ENCODE measurements around the gene EYA2. TPM values are rescaled to one million over a fixed set of nuclear protein-coding genes. Genes with fewer than 3 reads are reported as not detected.

The EYA2 gene
- total and polyA plus RNA-seq, 2 donors: 11.1 to 28.5 TPM

DNA sequence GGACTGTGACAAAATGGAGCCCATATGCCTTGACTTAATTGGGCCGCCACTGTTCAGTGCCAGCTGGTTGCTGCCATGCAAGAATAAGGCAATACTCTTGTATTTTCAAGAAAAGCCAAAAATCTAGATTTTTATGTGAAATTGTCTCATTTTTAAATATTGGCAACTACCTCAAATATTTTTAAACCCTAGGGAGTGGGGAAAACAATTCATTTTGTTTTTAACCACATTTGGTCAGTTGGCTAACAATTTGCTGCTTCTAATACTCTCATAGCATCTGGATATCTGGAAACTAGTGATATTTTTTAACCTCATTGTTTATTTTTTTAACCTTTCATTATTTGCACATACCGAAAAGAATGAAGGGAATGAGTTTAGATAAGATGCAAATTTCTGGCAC, 91.0 kb downstream of the EYA2 start:
- no peak overlapping the region for H3K4me3 ChIP-seq (ENCODE audit: low read length in 2 of 2)
- H3K27me3 ChIP-seq (ENCODE audit: control insufficient read depth in 2 of 2, insufficient read depth in 1 of 2, low read length in 1 of 2): no peaks in the 10 kb centered on the region
- H3K27ac ChIP-seq (ENCODE audit: low read depth in 1 of 2, low read length in 1 of 2): no peak overlapping the region
- no peaks in the 10 kb centered on the region for H3K4me1 ChIP-seq (ENCODE audit: control insufficient read depth in 2 of 2, insufficient read depth in 2 of 2, low read length in 2 of 2)
- WGBS: 94% methylated on average over 2 of the region's 2 CpGs
- DNase-seq (ENCODE audit: low read depth in 6 of 9, low spot score in 9 of 9): no peak
- H3K9me3 ChIP-seq (ENCODE audit: control insufficient read depth in 2 of 2, insufficient read depth in 1 of 2, low read length in 1 of 2): no peaks in the 10 kb centered on the region
- H3K36me3 ChIP-seq (ENCODE audit: control insufficient read depth in 2 of 2, insufficient read depth in 2 of 2, low read length in 1 of 2): no peaks in the 10 kb centered on the region

GRCh38 chr20:46987001-46987400, 92.4 kb downstream of the EYA2 start:
- H3K36me3 ChIP-seq (ENCODE audit: control insufficient read depth in 2 of 2, insufficient read depth in 2 of 2, low read length in 1 of 2): no peaks in the 10 kb centered on the region
- WGBS: 73% methylated on average over 5 of the region's 5 CpGs
- H3K27me3 ChIP-seq (ENCODE audit: control insufficient read depth in 2 of 2, insufficient read depth in 1 of 2, low read length in 1 of 2): no peaks in the 10 kb centered on the region
- H3K4me1 ChIP-seq (ENCODE audit: control insufficient read depth in 2 of 2, insufficient read depth in 2 of 2, low read length in 2 of 2): peaks cover 0 to 4% of the 10 kb centered on the region in 2 donors
- no peaks in the 10 kb centered on the region for H3K9me3 ChIP-seq (ENCODE audit: control insufficient read depth in 2 of 2, insufficient read depth in 1 of 2, low read length in 1 of 2)
- no peak overlapping the region for H3K27ac ChIP-seq (ENCODE audit: low read depth in 1 of 2, low read length in 1 of 2)
- DNase-seq (ENCODE audit: low read depth in 6 of 9, low spot score in 9 of 9): no peak
- no peak overlapping the region for H3K4me3 ChIP-seq (ENCODE audit: low read length in 2 of 2)

DNA sequence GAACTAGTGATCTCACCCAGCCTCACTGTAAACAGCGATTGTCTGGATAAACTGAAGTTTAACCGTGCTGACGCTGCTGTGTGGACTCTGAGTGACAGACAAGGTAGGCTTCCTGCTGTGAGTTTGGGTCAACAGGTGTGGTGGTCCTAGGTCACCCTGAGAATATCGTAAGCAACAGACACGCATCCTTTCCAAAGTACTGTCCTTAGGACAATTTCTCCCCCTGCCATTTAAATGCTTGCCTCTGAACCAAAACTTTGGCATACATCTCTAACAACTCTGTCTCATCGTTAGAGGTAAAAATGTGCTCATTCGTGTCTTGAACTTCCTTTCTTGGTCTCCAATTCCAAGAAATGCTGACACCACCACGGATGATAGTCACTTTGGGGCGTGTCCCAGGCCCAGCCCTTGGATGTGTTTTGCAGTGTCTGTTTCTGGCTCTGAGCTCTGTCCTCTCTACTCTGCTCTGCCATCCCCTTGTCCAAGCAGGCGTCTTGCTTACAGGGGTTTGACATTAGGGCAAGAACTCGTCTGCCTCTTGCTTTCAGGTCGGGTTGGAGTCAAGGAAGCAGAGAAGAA, 95.5 kb downstream of the EYA2 start:
- H3K9me3 ChIP-seq (ENCODE audit: control insufficient read depth in 2 of 2, insufficient read depth in 1 of 2, low read length in 1 of 2): no peaks in the 10 kb centered on the region
- peaks cover 0 to 7% of the 10 kb centered on the region in 2 donors for H3K4me1 ChIP-seq (ENCODE audit: control insufficient read depth in 2 of 2, insufficient read depth in 2 of 2, low read length in 2 of 2)
- no peaks in the 10 kb centered on the region for H3K36me3 ChIP-seq (ENCODE audit: control insufficient read depth in 2 of 2, insufficient read depth in 2 of 2, low read length in 1 of 2)
- DNase-seq (ENCODE audit: low read depth in 6 of 9, low spot score in 9 of 9): peak in 1 of 9 donors; percentile 27
- 52% methylated on average over 12 of the region's 12 CpGs for WGBS
- H3K27ac ChIP-seq (ENCODE audit: low read depth in 1 of 2, low read length in 1 of 2): peak overlapping the region; percentile 69 to 77
- H3K27me3 ChIP-seq (ENCODE audit: control insufficient read depth in 2 of 2, insufficient read depth in 1 of 2, low read length in 1 of 2): no peaks in the 10 kb centered on the region
- H3K4me3 ChIP-seq (ENCODE audit: low read length in 2 of 2): no peak overlapping the region

DNA sequence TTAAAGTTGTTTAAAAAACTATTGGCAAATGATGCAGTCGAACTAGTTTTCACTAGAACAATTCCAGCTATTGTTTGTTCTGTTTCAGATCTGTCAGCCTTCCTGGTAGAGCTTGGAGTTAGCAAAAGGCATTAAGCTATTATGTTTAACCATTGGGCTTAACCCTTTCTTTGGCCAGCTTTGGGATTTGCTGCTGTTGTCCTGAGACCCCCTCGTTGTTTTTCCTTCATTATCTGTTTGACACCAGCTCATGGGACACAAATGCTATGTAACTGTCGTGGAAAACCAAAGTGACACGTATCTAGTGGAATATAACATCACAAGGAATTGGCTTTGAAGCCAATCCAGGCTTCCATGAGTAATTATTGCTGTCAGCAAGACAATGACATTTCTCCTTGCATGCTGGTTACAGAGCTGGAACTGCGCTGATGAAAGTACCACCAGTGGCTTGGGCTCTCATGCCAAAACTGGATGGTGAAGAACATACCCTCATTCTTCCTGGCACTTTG, 96.0 kb downstream of the EYA2 start:
- peak overlapping the region; percentile 21 to 65 for H3K27ac ChIP-seq (ENCODE audit: low read depth in 1 of 2, low read length in 1 of 2)
- no peak overlapping the region for H3K4me3 ChIP-seq (ENCODE audit: low read length in 2 of 2)
- H3K4me1 ChIP-seq (ENCODE audit: control insufficient read depth in 2 of 2, insufficient read depth in 2 of 2, low read length in 2 of 2): peaks cover 0 to 7% of the 10 kb centered on the region in 2 donors
- DNase-seq (ENCODE audit: low read depth in 6 of 9, low spot score in 9 of 9): no peak
- no peaks in the 10 kb centered on the region for H3K27me3 ChIP-seq (ENCODE audit: control insufficient read depth in 2 of 2, insufficient read depth in 1 of 2, low read length in 1 of 2)
- no peaks in the 10 kb centered on the region for H3K9me3 ChIP-seq (ENCODE audit: control insufficient read depth in 2 of 2, insufficient read depth in 1 of 2, low read length in 1 of 2)
- 65% methylated on average over 5 of the region's 5 CpGs for WGBS
- H3K36me3 ChIP-seq (ENCODE audit: control insufficient read depth in 2 of 2, insufficient read depth in 2 of 2, low read length in 1 of 2): no peaks in the 10 kb centered on the region

- Histone ChIP-seq H3K36me3 (ENCODE audit: control insufficient read depth in 2 of 2, insufficient read depth in 2 of 2, low read length in 1 of 2) (no peaks in the 10 kb centered on the region), H3K27ac (ENCODE audit: low read depth in 1 of 2, low read length in 1 of 2) (peak overlapping the region in 1 of 2 donors; percentile 65), H3K27me3 (ENCODE audit: control insufficient read depth in 2 of 2, insufficient read depth in 1 of 2, low read length in 1 of 2) (no peaks in the 10 kb centered on the region), H3K4me1 (ENCODE audit: control insufficient read depth in 2 of 2, insufficient read depth in 2 of 2, low read length in 2 of 2) (peaks cover 0 to 7% of the 10 kb centered on the region in 2 donors), H3K9me3 (ENCODE audit: control insufficient read depth in 2 of 2, insufficient read depth in 1 of 2, low read length in 1 of 2) (no peaks in the 10 kb centered on the region), H3K4me3 (ENCODE audit: low read length in 2 of 2) (no peak overlapping the region)
- no peak for DNase-seq (ENCODE audit: low read depth in 6 of 9, low spot score in 9 of 9)
- 92% methylated on average over 3 of the region's 3 CpGs for WGBS
Measured at GRCh38 chr20:46991168-46991567, 96.5 kb downstream of the EYA2 start.

DNA sequence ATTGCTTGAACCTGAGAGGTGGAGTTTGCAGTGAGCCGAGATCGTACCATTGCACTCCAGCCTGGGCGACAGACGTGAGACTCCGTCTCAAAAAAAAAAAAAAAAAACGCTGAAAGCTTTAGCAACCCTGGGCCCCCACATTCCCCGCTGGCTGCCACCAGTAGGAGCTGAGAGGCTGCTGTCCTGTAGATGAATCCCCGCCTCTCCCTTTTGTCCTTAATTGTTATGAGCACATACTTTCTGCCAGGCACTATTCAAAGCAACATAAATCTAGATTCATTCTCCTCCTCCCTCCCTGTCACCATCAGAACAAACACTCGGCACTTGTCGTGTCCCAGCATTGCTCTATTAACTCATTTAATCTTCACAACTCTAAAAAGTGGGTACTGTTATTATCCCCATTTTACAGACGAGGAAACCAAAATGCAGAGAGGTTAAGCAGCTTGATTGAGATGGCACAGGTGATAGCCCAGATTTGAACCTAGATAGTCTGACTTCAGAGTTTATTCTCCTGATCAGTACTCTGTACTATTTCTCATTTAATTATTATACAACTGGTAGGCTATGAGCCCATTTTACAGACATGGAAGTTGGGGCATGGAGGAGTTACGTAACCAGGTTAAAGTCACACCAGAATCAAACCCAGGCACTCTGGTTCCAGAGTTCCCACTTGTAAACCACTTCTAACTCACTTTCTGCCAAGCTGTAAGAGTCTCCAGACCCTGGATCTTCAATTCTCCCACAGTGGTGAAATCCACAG, 97.4 kb downstream of the EYA2 start:
- Histone ChIP-seq H3K36me3 (ENCODE audit: control insufficient read depth in 2 of 2, insufficient read depth in 2 of 2, low read length in 1 of 2) (no peaks in the 10 kb centered on the region), H3K27me3 (ENCODE audit: control insufficient read depth in 2 of 2, insufficient read depth in 1 of 2, low read length in 1 of 2) (no peaks in the 10 kb centered on the region), H3K9me3 (ENCODE audit: control insufficient read depth in 2 of 2, insufficient read depth in 1 of 2, low read length in 1 of 2) (no peaks in the 10 kb centered on the region), H3K4me3 (ENCODE audit: low read length in 2 of 2) (no peak overlapping the region), H3K4me1 (ENCODE audit: control insufficient read depth in 2 of 2, insufficient read depth in 2 of 2, low read length in 2 of 2) (peaks cover 0 to 7% of the 10 kb centered on the region in 2 donors), H3K27ac (ENCODE audit: low read depth in 1 of 2, low read length in 1 of 2) (no peak overlapping the region)
- 85% methylated on average over 12 of the region's 12 CpGs for WGBS
- DNase-seq (ENCODE audit: low read depth in 6 of 9, low spot score in 9 of 9): no peak

DNA sequence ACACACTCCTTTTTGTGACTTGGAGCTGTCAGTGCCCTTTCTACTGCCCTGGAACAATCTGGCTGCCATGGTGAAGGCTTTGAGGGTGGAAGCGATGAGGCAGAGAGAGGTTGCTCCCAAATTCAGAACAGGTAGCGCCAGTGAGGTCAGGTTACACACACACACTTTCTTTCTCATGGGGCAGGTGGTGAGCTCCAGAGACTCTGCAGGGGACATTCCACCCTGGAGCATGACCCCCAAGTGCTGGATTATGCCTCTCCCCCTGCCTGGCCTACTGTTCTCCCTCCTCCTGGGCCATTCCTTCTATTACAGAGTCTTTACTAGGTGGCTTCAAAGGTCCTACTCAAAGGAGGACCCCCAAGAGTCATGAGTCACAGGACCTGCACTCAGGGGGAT, 98.0 kb downstream of the EYA2 start:
- H3K36me3 ChIP-seq (ENCODE audit: control insufficient read depth in 2 of 2, insufficient read depth in 2 of 2, low read length in 1 of 2): no peaks in the 10 kb centered on the region
- no peak for DNase-seq (ENCODE audit: low read depth in 6 of 9, low spot score in 9 of 9)
- peaks cover 0 to 7% of the 10 kb centered on the region in 2 donors for H3K4me1 ChIP-seq (ENCODE audit: control insufficient read depth in 2 of 2, insufficient read depth in 2 of 2, low read length in 2 of 2)
- H3K4me3 ChIP-seq (ENCODE audit: low read length in 2 of 2): no peak overlapping the region
- 88% methylated on average over 2 of the region's 2 CpGs for WGBS
- no peaks in the 10 kb centered on the region for H3K9me3 ChIP-seq (ENCODE audit: control insufficient read depth in 2 of 2, insufficient read depth in 1 of 2, low read length in 1 of 2)
- H3K27me3 ChIP-seq (ENCODE audit: control insufficient read depth in 2 of 2, insufficient read depth in 1 of 2, low read length in 1 of 2): no peaks in the 10 kb centered on the region
- H3K27ac ChIP-seq (ENCODE audit: low read depth in 1 of 2, low read length in 1 of 2): no peak overlapping the region

- H3K36me3 ChIP-seq (ENCODE audit: control insufficient read depth in 2 of 2, insufficient read depth in 2 of 2, low read length in 1 of 2): no peaks in the 10 kb centered on the region
- no peaks in the 10 kb centered on the region for H3K9me3 ChIP-seq (ENCODE audit: control insufficient read depth in 2 of 2, insufficient read depth in 1 of 2, low read length in 1 of 2)
- H3K27me3 ChIP-seq (ENCODE audit: control insufficient read depth in 2 of 2, insufficient read depth in 1 of 2, low read length in 1 of 2): no peaks in the 10 kb centered on the region
- 81% methylated on average over 4 of the region's 4 CpGs for WGBS
- peaks cover 0 to 7% of the 10 kb centered on the region in 2 donors for H3K4me1 ChIP-seq (ENCODE audit: control insufficient read depth in 2 of 2, insufficient read depth in 2 of 2, low read length in 2 of 2)
- H3K4me3 ChIP-seq (ENCODE audit: low read length in 2 of 2): no peak overlapping the region
- no peak overlapping the region for H3K27ac ChIP-seq (ENCODE audit: low read depth in 1 of 2, low read length in 1 of 2)
- DNase-seq (ENCODE audit: low read depth in 6 of 9, low spot score in 9 of 9): no peak
Measured at GRCh38 chr20:46993465-46994095, 98.9 kb downstream of the EYA2 start.

- Histone ChIP-seq H3K9me3 (ENCODE audit: control insufficient read depth in 2 of 2, insufficient read depth in 1 of 2, low read length in 1 of 2) (no peaks in the 10 kb centered on the region), H3K36me3 (ENCODE audit: control insufficient read depth in 2 of 2, insufficient read depth in 2 of 2, low read length in 1 of 2) (no peaks in the 10 kb centered on the region), H3K4me3 (ENCODE audit: low read length in 2 of 2) (no peak overlapping the region), H3K27me3 (ENCODE audit: control insufficient read depth in 2 of 2, insufficient read depth in 1 of 2, low read length in 1 of 2) (no peaks in the 10 kb centered on the region), H3K27ac (ENCODE audit: low read depth in 1 of 2, low read length in 1 of 2) (no peak overlapping the region), H3K4me1 (ENCODE audit: control insufficient read depth in 2 of 2, insufficient read depth in 2 of 2, low read length in 2 of 2) (peaks cover 0 to 7% of the 10 kb centered on the region in 2 donors)
- DNase-seq (ENCODE audit: low read depth in 6 of 9, low spot score in 9 of 9): peak in 3 of 9 donors; percentile 9 to 34 (median 15)
- WGBS: 21% methylated on average over 5 of the region's 5 CpGs
Measured at GRCh38 chr20:46994341-46994740, 99.7 kb downstream of the EYA2 start.

All from thymus (tissue), 11 donors.